HepG2 (cell line): Measurements from ENCODE around the gene LHFPL2. TPM values are rescaled to one million over a fixed set of nuclear protein-coding genes. Genes with fewer than 3 reads are reported as not detected.

Source experiments
- ATAC-seq: fragments of 200-7000 bp; cut with Tn5 transposase; 3 replicates; pipeline ENCODE4 v1.9.1; 2020; ENCODE audit warnings: mild to moderate bottlenecking, moderate library complexity
- BruUV-seq: library from RNA; stranded (reverse); fragments of 400-500 nt; replicated peaks from 2 replicates; lab custom pipeline; 2021; lab: Mats Ljungman, UMichigan
- CTCF ChIA-PET: fragments of 300-600 bp; formaldehyde crosslinking; extraction: SDS; loops from one replicate; lab custom pipeline; 2021; ENCODE audit warnings: low total read pairs, inconsistent platforms, low intra/inter-chr PET ratio; lab: Yijun Ruan, JAX
- POLR2A ChIA-PET: fragments of 350-600 bp; sonication (Branson Sonifier 250); formaldehyde crosslinking; loops from one replicate; lab custom pipeline; 2020; ENCODE audit warnings: antibody characterized with exemption, inconsistent platforms; lab: Yijun Ruan, JAX
- DNase-seq: peaks from one replicate; pipeline ENCODE4 v3.0.0-alpha.2; 2015; ENCODE audit warnings: low spot score
- FAIRE-seq: peaks from 3 replicates; lab custom pipeline; 2011; peaks lifted over from hg19 to GRCh38; lab: Jason Lieb, UNC
- H2AFZ ChIP-seq: one replicate; pipeline ENCODE4 v1.6.1; 2011; ENCODE audit warnings: low read length, inconsistent platforms
- H3K27ac ChIP-seq: fragments of 300-600 bp; 3 replicates; pipeline ENCODE4 v1.8.0; 2011; ENCODE audit warnings: mixed run types, mild to moderate bottlenecking, mixed read lengths, low read length, inconsistent platforms; ENCODE audit not compliant: insufficient read depth; ENCODE audit errors: extremely low read length
- H3K27me3 ChIP-seq, 2 experiments: fragments of 200-600 bp in 1 of 2; 2 replicates in 1 of 2; 3 replicates in 1 of 2; pipeline versions ENCODE4 v1.6.0 to v1.8.0; 2011; ENCODE audit warnings: low read length in 2 of 2, mild to moderate bottlenecking in 2 of 2, moderate library complexity in 2 of 2, inconsistent platforms in 1 of 2; ENCODE audit not compliant: insufficient read depth in 2 of 2, control insufficient read depth in 1 of 2
- H3K36me3 ChIP-seq, 2 experiments: fragments of 200-600 bp in 1 of 2; replicated peaks in 1 of 2; 2 replicates in 1 of 2; 3 replicates in 1 of 2; pipeline versions ENCODE4 v1.5.1 to v1.8.0; 2011; ENCODE audit warnings: low read length in 2 of 2, inconsistent platforms in 1 of 2; ENCODE audit not compliant: insufficient read depth in 2 of 2, control insufficient read depth in 1 of 2
- H3K4me1 ChIP-seq: 2 replicates; pipeline ENCODE4 v1.5.1; 2012; ENCODE audit warnings: low read length, inconsistent platforms; ENCODE audit not compliant: insufficient read depth
- H3K4me2 ChIP-seq: 2 replicates; pipeline ENCODE4 v1.6.0; 2011; ENCODE audit warnings: low read depth, low read length, inconsistent platforms
- H3K4me3 ChIP-seq, 3 experiments: fragments of 200-600 bp in 1 of 3; sonication (generic), shearing (Covaris generic) in 1 of 3; replicated peaks in 1 of 3; 2 replicates each; pipeline ENCODE4 v1.5.1; 2011 to 2016; ENCODE audit warnings: low read length in 3 of 3, inconsistent platforms in 2 of 3, low read depth in 2 of 3, mild to moderate bottlenecking in 2 of 3, control low read depth in 1 of 3, mixed read lengths in 1 of 3; ENCODE audit not compliant: insufficient read depth in 1 of 3
- H3K79me2 ChIP-seq: one replicate; pipeline ENCODE4 v1.6.1; 2011; ENCODE audit warnings: low read length, inconsistent platforms; ENCODE audit not compliant: insufficient read depth
- H3K9ac ChIP-seq: 2 replicates; pipeline ENCODE4 v1.6.0; 2011; ENCODE audit warnings: mild to moderate bottlenecking, low read depth, low read length, inconsistent platforms; ENCODE audit not compliant: insufficient read depth
- H3K9me3 ChIP-seq: 2 replicates; pipeline ENCODE4 v1.5.1; 2012; ENCODE audit warnings: mild to moderate bottlenecking, low read length
- H4K20me1 ChIP-seq: 2 replicates; pipeline ENCODE4 v1.6.0; 2011; ENCODE audit warnings: inconsistent platforms, mild to moderate bottlenecking, low read length, moderate library complexity; ENCODE audit not compliant: insufficient read depth
- AKAP8 ChIP-seq: sonication (generic); formaldehyde crosslinking; IDR thresholded peaks from 2 replicates; pipeline ENCODE4 v1.5.1; 2020; ENCODE audit warnings: mild to moderate bottlenecking, missing genetic modification reagents
- JUN ChIP-seq: sonication (generic); formaldehyde crosslinking; IDR thresholded peaks from 2 replicates; pipeline ENCODE4 v1.4.0; 2020; ENCODE audit warnings: mild to moderate bottlenecking, missing genetic modification reagents
- NCOR1 ChIP-seq: fragments of 200-600 bp; sonication (generic); IDR thresholded peaks from 2 replicates; pipeline ENCODE4 v1.7.0; 2017; ENCODE audit warnings: antibody characterized with exemption, low read length, borderline replicate concordance
- RFX5 ChIP-seq: IDR thresholded peaks from 2 replicates; pipeline ENCODE4 v1.6.1; 2011; ENCODE audit warnings: low read depth, low read length, improper control_type of control experiment
- TBX3 ChIP-seq: fragments of 450-650 bp; IDR thresholded peaks from 2 replicates; pipeline ENCODE4 v1.6.1; 2017; ENCODE audit warnings: antibody characterized with exemption, mild to moderate bottlenecking, inconsistent platforms, borderline replicate concordance
- TRIM24 ChIP-seq: sonication (generic); formaldehyde crosslinking; IDR thresholded peaks from 2 replicates; pipeline ENCODE4 v1.8.0; 2022; ENCODE audit warnings: mild to moderate bottlenecking, missing genetic modification reagents
- ZFP90 ChIP-seq: sonication (generic); formaldehyde crosslinking; IDR thresholded peaks from 2 replicates; pipeline ENCODE4 v1.8.0; 2022; ENCODE audit warnings: missing genetic modification reagents, mild to moderate bottlenecking, inconsistent platforms, borderline replicate concordance
- ZNF512 ChIP-seq: sonication (generic); formaldehyde crosslinking; IDR thresholded peaks from 2 replicates; pipeline ENCODE4 v1.4.0; 2020; ENCODE audit warnings: mild to moderate bottlenecking, missing genetic modification reagents
- WGBS: methylation state at CpG from one replicate; pipeline ENCODE4 v1.1.6; 2017; ENCODE audit warnings: low lambda C conversion rate; 5-methylcytosine and 5-hydroxymethylcytosine counted together
- in situ Hi-C: cut with HindIII; loops from 2 replicates; pipeline ENCODE4 v1.10.0; 2017; ENCODE audit warnings: low pct_unique_long_range_greater_than_20kb; ENCODE audit not compliant: extremely low pct_ligation_motif_present
- intact Hi-C: fragments of 100-400 bp; cut with micrococcal nuclease; formaldehyde crosslinking; loops from one replicate; pipeline ENCODE4 v1.10.0; 2022; ENCODE audit not compliant: unreplicated experiment
- polyA plus RNA-seq, 8 experiments: library from polyadenylated mRNA; depleted of rRNA in 3 of 8; stranded (reverse) in 7 of 8; unstranded in 1 of 8; fragments of >200 nt; fragmentation: Illumina TruSeq in 4 of 8; extraction: Trizol in 4 of 8; gene quantifications; 2 replicates each; pipeline versions ENCODE4 v1.2.1 to v1.2.3, GENCODE V29; 2011 to 2016; ENCODE audit warnings: low read depth in 4 of 8, missing spikeins in 1 of 8, mixed read lengths in 1 of 8; ENCODE audit not compliant: insufficient read depth in 1 of 8
- total RNA-seq, 5 experiments: library from RNA; depleted of rRNA; stranded (reverse); fragments of >200 nt; fragmentation: Illumina TruSeq; extraction: Trizol; gene quantifications; 2 replicates each; pipeline ENCODE4 v1.2.3, GENCODE V29; 2016; ENCODE audit warnings: low read depth in 1 of 5
- TF ChIP-seq, protein P1 (sequence below): sonication (generic); formaldehyde crosslinking; IDR thresholded peaks from 2 replicates; pipeline ENCODE4 v1.5.0; 2020; ENCODE audit warnings: missing genetic modification reagents, mild to moderate bottlenecking, borderline replicate concordance
- TF ChIP-seq, protein P2 (sequence below): sonication (generic); formaldehyde crosslinking; IDR thresholded peaks from 2 replicates; pipeline ENCODE4 v1.8.0; 2023; ENCODE audit warnings: mild to moderate bottlenecking, missing genetic modification reagents
- TF ChIP-seq, protein P3 (sequence below): IDR thresholded peaks from 2 replicates; pipeline ENCODE4 v1.6.1; 2012; ENCODE audit warnings: low read length, improper control_type of control experiment
- TF ChIP-seq, protein P4 (sequence below): sonication (generic); formaldehyde crosslinking; IDR thresholded peaks from 2 replicates; pipeline ENCODE4 v1.4.0; 2020; ENCODE audit warnings: mild to moderate bottlenecking, low read depth, missing genetic modification reagents

Gene LHFPL2
- total and polyA plus RNA-seq, 2 of the 13 experiments (the other 11 are each of a cell fraction or from before 2014, with no cell fraction given): 6.0 to 20.0 TPM

- DNase-seq: no peak
- Histone ChIP-seq H3K4me3 (no peak overlapping the region), H3K36me3 (peaks cover 10 to 21% of the 10 kb centered on the region in 2 experiments), H3K27me3 (no peaks in the 10 kb centered on the region), H3K79me2 (peaks cover 79% of the 10 kb centered on the region), H3K4me2 (no peak overlapping the region), H3K9ac (no peak overlapping the region), H4K20me1 (no peaks in the 10 kb centered on the region), H3K9me3 (no peaks in the 10 kb centered on the region), H3K4me1 (peaks cover 40% of the 10 kb centered on the region), H2AFZ (no peak overlapping the region), H3K27ac (no peak overlapping the region)
- POLR2A ChIA-PET: interaction anchor here (1.0 kb wide), 1 partner anchor 12 kb away, joined by 4 read pairs; the partner anchor contains the start of gene LHFPL2
- in situ Hi-C loops: no loop called here
- no peak for ATAC-seq
- intact Hi-C loops: no loop called here
- no TSS peak for BruUV-seq
- WGBS: 100% methylated on average over 1 of the region's 1 CpG
- CTCF ChIA-PET: no interaction called here
- FAIRE-seq: no peak
- TF ChIP-seq, protein P1, sequence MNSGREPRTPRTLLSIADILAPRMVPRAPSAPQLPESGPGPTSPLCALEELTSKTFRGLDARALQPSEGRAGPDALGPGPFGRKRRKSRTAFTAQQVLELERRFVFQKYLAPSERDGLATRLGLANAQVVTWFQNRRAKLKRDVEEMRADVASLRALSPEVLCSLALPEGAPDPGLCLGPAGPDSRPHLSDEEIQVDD (CRISPR knock-in tag): no peak
- TF ChIP-seq, protein P2, sequence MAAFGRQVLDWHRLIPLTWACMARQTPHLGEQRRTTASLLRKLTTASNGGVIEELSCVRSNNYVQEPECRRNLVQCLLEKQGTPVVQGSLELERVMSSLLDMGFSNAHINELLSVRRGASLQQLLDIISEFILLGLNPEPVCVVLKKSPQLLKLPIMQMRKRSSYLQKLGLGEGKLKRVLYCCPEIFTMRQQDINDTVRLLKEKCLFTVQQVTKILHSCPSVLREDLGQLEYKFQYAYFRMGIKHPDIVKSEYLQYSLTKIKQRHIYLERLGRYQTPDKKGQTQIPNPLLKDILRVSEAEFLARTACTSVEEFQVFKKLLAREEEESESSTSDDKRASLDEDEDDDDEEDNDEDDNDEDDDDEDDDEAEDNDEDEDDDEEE (CRISPR knock-in tag): no peak
- TF ChIP-seq TBX3 (no peak), ZNF512 (CRISPR knock-in tag) (no peak), ZFP90 (CRISPR knock-in tag) (no peak), AKAP8 (CRISPR knock-in tag) (no peak), JUN (CRISPR knock-in tag) (no peak), TRIM24 (CRISPR knock-in tag) (no peak), RFX5 (no peak), NCOR1 (no peak)
- TF ChIP-seq, protein P3, sequence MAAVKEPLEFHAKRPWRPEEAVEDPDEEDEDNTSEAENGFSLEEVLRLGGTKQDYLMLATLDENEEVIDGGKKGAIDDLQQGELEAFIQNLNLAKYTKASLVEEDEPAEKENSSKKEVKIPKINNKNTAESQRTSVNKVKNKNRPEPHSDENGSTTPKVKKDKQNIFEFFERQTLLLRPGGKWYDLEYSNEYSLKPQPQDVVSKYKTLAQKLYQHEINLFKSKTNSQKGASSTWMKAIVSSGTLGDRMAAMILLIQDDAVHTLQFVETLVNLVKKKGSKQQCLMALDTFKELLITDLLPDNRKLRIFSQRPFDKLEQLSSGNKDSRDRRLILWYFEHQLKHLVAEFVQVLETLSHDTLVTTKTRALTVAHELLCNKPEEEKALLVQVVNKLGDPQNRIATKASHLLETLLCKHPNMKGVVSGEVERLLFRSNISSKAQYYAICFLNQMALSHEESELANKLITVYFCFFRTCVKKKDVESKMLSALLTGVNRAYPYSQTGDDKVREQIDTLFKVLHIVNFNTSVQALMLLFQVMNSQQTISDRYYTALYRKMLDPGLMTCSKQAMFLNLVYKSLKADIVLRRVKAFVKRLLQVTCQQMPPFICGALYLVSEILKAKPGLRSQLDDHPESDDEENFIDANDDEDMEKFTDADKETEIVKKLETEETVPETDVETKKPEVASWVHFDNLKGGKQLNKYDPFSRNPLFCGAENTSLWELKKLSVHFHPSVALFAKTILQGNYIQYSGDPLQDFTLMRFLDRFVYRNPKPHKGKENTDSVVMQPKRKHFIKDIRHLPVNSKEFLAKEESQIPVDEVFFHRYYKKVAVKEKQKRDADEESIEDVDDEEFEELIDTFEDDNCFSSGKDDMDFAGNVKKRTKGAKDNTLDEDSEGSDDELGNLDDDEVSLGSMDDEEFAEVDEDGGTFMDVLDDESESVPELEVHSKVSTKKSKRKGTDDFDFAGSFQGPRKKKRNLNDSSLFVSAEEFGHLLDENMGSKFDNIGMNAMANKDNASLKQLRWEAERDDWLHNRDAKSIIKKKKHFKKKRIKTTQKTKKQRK: no peak
- TF ChIP-seq, protein P4, sequence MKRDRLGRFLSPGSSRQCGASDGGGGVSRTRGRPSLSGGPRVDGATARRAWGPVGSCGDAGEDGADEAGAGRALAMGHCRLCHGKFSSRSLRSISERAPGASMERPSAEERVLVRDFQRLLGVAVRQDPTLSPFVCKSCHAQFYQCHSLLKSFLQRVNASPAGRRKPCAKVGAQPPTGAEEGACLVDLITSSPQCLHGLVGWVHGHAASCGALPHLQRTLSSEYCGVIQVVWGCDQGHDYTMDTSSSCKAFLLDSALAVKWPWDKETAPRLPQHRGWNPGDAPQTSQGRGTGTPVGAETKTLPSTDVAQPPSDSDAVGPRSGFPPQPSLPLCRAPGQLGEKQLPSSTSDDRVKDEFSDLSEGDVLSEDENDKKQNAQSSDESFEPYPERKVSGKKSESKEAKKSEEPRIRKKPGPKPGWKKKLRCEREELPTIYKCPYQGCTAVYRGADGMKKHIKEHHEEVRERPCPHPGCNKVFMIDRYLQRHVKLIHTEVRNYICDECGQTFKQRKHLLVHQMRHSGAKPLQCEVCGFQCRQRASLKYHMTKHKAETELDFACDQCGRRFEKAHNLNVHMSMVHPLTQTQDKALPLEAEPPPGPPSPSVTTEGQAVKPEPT (CRISPR knock-in tag): no peak
Observed at GRCh38 chr5:78636682-78637081, 11.9 kb downstream of the LHFPL2 start.
